22Rv1 (cell line): ENCODE measurements around the gene PTX3.

Source experiments
- CTCF ChIP-seq: fragments of 450-650 bp; IDR thresholded peaks from 2 replicates; pipeline ENCODE4 v1.5.1; 2017; ENCODE audit warnings: mild to moderate bottlenecking
- ZFX ChIP-seq: fragments of 450-650 bp; IDR thresholded peaks from 2 replicates; pipeline ENCODE4 v1.6.1; 2017; ENCODE audit warnings: antibody characterized with exemption, borderline replicate concordance

- TF ChIP-seq CTCF (no peak), ZFX (no peak)
Measured at GRCh38 chr3:157445857-157446256, 9.2 kb downstream of the PTX3 start.
